Urinary bladder (tissue), 4 donors: ENCODE data around the gene NOP10. TPM values are rescaled to one million over a fixed set of nuclear protein-coding genes. Genes with fewer than 3 reads are reported as not detected.

Experiments
- DNase-seq: peaks from one replicate; pipeline ENCODE4 v3.0.0-alpha.2; 2015; ENCODE audit errors: extremely low spot score
- H3K27ac ChIP-seq: one replicate; pipeline ENCODE4 v1.5.1; 2013; ENCODE audit warnings: low read depth, mild to moderate bottlenecking, moderate library complexity
- H3K36me3 ChIP-seq: one replicate; pipeline ENCODE4 v1.6.1; 2013; ENCODE audit warnings: mild to moderate bottlenecking, moderate library complexity; ENCODE audit not compliant: insufficient read depth
- H3K4me1 ChIP-seq: one replicate; pipeline ENCODE4 v1.6.1; 2013; ENCODE audit warnings: mild to moderate bottlenecking, moderate library complexity; ENCODE audit not compliant: insufficient read depth
- H3K4me3 ChIP-seq: one replicate; pipeline ENCODE4 v1.5.1; 2013; ENCODE audit warnings: low read depth, low read length
- WGBS: extraction: QIAGEN DNeasy Blood & Tissue Kit; methylation state at CpG from one replicate; pipeline ENCODE4 v1.1.7; 2013; 5-methylcytosine and 5-hydroxymethylcytosine counted together
- polyA plus RNA-seq: library from polyadenylated mRNA; stranded (reverse); fragments of 200-250 nt; gene quantifications from one replicate; pipeline ENCODE4 v1.2.3, GENCODE V29; 2013
- small RNA-seq: library from RNA; depleted of rRNA; stranded (forward); fragments of <200 nt; gene quantifications from one replicate; pipeline ENCODE3, GENCODE V24; 2014
- total RNA-seq: library from RNA; depleted of rRNA; stranded (reverse); fragments of >200 nt; gene quantifications from one replicate; pipeline ENCODE4 v1.2.3, GENCODE V29; 2014
- donor health status: healthy with polysubstance abuse.
- donor health status: healthy.

Gene NOP10
- total and polyA plus RNA-seq, 2 donors: 129 to 169 TPM

DNA sequence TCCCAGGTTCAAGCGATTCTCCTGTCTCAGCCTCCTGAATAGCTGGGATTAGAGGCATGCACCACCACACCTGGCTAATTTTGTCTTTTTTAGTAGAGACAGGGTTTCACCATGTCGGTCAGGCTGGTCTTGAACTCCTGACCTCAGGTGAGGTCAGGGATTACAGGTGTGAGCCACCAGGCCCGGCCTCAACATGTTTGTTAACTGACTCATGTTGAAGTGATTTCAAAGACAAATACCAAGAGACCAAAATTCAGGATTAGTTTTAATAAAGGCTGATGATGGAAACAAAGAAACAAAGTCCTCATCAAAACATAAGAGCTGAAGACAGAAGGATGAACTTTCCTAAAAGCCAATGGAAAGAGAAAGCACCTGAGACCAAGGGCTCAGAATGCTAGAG is 41.9 kb downstream of the NOP10 start:
- no peak overlapping the region for H3K27ac ChIP-seq
- no peaks in the 10 kb centered on the region for H3K4me1 ChIP-seq
- no peak for DNase-seq
- no peak overlapping the region for H3K4me3 ChIP-seq
- WGBS: 89% methylated on average over 3 of the region's 3 CpGs
- no peaks in the 10 kb centered on the region for H3K36me3 ChIP-seq

DNA sequence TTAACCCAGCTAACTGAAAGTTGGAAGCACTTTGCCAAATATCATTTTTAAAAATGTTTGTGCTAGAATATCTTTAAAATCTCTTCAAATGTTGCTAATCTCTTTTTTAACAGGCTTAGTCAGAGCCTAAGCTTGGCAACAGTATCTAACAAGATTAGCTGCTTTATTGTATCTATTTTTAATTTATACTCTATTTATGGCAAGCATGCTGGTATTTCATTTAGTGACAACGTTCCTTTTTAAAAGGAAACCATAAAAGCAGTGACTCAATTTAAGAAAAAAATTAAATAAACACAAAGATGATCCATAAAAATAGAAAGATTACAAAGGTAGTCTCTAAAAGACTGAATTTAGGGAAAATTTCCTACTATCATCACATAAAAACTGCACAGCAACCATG is 45.9 kb downstream of the NOP10 start:
- 1% methylated on average over 1 of the region's 1 CpG for WGBS
- no peak overlapping the region for H3K27ac ChIP-seq
- H3K36me3 ChIP-seq: no peaks in the 10 kb centered on the region
- no peaks in the 10 kb centered on the region for H3K4me1 ChIP-seq
- no peak overlapping the region for H3K4me3 ChIP-seq
- DNase-seq: no peak

GRCh38 chr15:34292621-34293020 is 50.3 kb downstream of the NOP10 start:
- WGBS: 90% methylated on average over 9 of the region's 9 CpGs
- Histone ChIP-seq H3K4me1 (no peaks in the 10 kb centered on the region), H3K4me3 (no peak overlapping the region), H3K27ac (no peak overlapping the region), H3K36me3 (no peaks in the 10 kb centered on the region)
- no peak for DNase-seq

Small RNA genes lying within 50 kb of the gene (small RNA-seq; reads per million reads assigned to genes)
- gene MIR1233-1: not detected
- not detected for gene RF00019

Other genes starting within 250 kb of the NOP10 start
- gene EMC7, start 241.3 kb downstream of the NOP10 start, total RNA-seq: 26.2 TPM
- 80.4 TPM for gene EMC7, start 241.3 kb downstream of the NOP10 start, polyA plus RNA-seq
- 1.9 TPM for gene PGBD4, start 241.1 kb downstream of the NOP10 start, total RNA-seq
- gene PGBD4, start 241.1 kb downstream of the NOP10 start, polyA plus RNA-seq: 0.96 TPM
- gene KATNBL1, start 133.0 kb downstream of the NOP10 start, total RNA-seq: 143 TPM
- 15.3 TPM for gene KATNBL1, start 133.0 kb downstream of the NOP10 start, polyA plus RNA-seq
- gene EMC4, start 118.1 kb downstream of the NOP10 start, total RNA-seq: 77.0 TPM
- gene EMC4, start 118.1 kb downstream of the NOP10 start, polyA plus RNA-seq: 135 TPM
- 22.2 TPM for gene SLC12A6, start 5.4 kb downstream of the NOP10 start, total RNA-seq
- gene SLC12A6, start 5.4 kb downstream of the NOP10 start, polyA plus RNA-seq: 6.6 TPM
- gene NUTM1, start 179 bp upstream of the NOP10 start, total RNA-seq: not detected
- gene NUTM1, start 179 bp upstream of the NOP10 start, polyA plus RNA-seq: 0.03 TPM
- 12.2 TPM for gene LPCAT4, start 24.1 kb upstream of the NOP10 start, total RNA-seq
- 32.5 TPM for gene LPCAT4, start 24.1 kb upstream of the NOP10 start, polyA plus RNA-seq
- 43.9 TPM for gene GOLGA8A, start 94.7 kb upstream of the NOP10 start, total RNA-seq
- gene GOLGA8A, start 94.7 kb upstream of the NOP10 start, polyA plus RNA-seq: 13.3 TPM
- 24.2 TPM for gene GOLGA8B, start 240.5 kb upstream of the NOP10 start, total RNA-seq
- gene GOLGA8B, start 240.5 kb upstream of the NOP10 start, polyA plus RNA-seq: 8.3 TPM